Measurements from ENCODE around the gene OPN4.

OPN4 gene

DNA sequence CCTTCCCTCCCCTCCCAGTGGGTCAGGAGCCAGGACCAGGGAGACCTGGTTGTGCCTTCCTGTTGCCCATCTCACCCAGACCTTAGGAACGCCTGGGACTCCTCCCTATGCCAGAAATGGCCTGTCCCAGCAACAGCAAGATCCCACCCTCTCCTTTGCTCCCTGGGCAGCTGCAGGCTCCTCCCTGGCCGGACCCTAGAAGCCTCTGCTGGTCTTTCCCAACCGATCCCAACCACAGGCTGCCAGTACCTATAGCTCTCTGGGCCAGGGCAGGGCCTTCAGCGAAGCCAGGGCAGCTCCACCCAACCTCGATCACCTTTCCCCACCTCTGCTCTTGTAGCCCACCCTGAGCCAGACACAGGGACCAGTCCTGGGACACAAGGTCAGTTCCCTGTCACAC, 35.9 kb downstream of the OPN4 start:
- in situ Hi-C loops (cut with MboI; ENCODE audit: low sequenced_read_pairs, unreplicated experiment), result no loop called here
- TF ChIP-seq, protein P1, sequence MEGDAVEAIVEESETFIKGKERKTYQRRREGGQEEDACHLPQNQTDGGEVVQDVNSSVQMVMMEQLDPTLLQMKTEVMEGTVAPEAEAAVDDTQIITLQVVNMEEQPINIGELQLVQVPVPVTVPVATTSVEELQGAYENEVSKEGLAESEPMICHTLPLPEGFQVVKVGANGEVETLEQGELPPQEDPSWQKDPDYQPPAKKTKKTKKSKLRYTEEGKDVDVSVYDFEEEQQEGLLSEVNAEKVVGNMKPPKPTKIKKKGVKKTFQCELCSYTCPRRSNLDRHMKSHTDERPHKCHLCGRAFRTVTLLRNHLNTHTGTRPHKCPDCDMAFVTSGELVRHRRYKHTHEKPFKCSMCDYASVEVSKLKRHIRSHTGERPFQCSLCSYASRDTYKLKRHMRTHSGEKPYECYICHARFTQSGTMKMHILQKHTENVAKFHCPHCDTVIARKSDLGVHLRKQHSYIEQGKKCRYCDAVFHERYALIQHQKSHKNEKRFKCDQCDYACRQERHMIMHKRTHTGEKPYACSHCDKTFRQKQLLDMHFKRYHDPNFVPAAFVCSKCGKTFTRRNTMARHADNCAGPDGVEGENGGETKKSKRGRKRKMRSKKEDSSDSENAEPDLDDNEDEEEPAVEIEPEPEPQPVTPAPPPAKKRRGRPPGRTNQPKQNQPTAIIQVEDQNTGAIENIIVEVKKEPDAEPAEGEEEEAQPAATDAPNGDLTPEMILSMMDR (IDR thresholded peaks at IDR 0.05; ENCODE audit: borderline replicate concordance, control extremely low read depth, extremely low read depth, insufficient read depth, missing control alignments), result no peak
- DNase-seq (ENCODE audit: low spot score), result no peak

DNA sequence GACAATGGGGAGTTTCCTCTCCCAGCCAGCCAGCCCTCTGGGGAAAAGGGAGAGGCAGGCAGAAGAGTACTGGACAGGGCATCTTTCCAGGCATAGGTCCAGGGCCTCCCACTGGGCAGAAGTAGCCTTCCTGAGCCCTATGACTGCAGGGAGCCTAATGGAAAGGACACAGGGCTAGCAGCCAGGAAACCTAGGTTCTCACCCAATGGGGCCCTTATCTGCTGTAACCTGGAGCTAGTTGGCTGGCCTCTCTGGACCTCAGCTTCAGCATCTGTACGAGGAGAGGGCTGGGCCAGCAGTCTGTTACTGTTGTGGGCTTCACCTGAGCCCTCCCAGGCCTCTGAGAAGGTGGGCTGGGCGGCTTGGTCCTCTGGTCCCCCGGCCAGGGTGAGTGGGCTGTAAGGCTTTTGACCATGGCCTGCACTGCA, 36.3 kb downstream of the OPN4 start:
- DNase-seq (ENCODE audit: low spot score), result no peak
- in situ Hi-C loops (cut with MboI; ENCODE audit: low sequenced_read_pairs, unreplicated experiment), result no loop called here
- TF ChIP-seq, protein P1 (IDR thresholded peaks at IDR 0.05; ENCODE audit: borderline replicate concordance, control extremely low read depth, extremely low read depth, insufficient read depth, missing control alignments), result no peak

DNA sequence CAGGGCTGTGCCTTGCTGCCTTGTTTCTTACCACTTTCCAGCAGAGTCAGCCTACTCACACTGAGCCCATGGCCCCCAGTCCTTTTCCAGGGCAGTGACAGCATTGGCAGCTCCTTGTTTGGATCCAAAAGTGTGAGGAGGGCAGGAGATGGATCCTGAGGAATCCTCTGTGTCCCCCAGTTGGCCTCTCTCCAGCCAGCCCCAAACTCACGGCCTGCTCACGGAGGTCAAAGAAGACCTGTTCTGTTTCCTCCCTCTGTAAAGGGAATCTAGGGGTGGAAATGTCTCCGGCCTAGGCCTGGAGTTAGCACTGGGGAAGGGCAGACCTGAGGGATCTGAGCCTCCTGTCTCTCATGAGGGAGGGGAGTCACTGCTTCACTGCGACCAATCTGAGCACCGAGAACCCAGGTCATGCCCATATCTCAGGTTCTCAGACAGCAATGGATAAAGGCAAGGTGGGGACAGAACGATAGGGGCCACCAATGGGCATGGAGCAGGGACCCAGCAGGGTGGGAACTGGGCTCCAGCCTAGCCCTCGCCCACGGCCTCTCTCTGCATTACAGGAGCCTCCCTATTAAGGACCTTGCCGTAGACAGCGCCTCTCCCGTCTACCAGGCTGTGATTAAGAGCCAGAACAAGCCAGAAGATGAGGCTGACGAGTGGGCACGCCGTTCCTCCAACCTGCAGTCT, 37.1 kb downstream of the OPN4 start:
- TF ChIP-seq, protein P1 (IDR thresholded peaks at IDR 0.05; ENCODE audit: borderline replicate concordance, control extremely low read depth, extremely low read depth, insufficient read depth, missing control alignments), result no peak
- in situ Hi-C loops (cut with MboI; ENCODE audit: low sequenced_read_pairs, unreplicated experiment), result no loop called here
- DNase-seq (ENCODE audit: low spot score), result no peak

DNA sequence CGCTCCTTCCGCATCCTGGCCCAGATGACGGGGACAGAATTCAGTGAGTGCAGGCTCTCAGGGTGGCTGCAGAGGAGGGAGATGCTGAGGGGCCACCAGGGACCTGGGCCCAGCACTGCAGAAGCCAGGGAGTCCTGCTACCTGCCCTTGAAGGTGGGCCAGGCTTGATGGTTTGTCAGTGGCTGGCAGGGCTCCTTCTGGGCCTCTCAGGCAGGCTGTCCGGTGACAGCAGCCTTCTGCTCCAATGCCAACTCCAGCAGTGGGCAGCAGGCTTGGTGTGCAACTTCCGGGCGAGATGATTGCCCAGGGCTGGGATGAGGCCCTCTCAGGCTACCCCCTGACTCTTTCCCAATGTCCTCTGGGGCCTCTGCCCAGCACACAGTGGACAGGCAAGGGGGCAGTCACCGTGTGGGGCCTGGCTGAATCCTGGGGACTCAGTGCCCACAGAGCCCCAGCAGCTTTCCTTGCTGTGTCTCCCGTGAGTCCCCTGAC, 37.7 kb downstream of the OPN4 start:
- in situ Hi-C loops (cut with MboI; ENCODE audit: low sequenced_read_pairs, unreplicated experiment), result no loop called here
- TF ChIP-seq, protein P1 (IDR thresholded peaks at IDR 0.05; ENCODE audit: borderline replicate concordance, control extremely low read depth, extremely low read depth, insufficient read depth, missing control alignments), result no peak
- no peak for DNase-seq (ENCODE audit: low spot score)

DNA sequence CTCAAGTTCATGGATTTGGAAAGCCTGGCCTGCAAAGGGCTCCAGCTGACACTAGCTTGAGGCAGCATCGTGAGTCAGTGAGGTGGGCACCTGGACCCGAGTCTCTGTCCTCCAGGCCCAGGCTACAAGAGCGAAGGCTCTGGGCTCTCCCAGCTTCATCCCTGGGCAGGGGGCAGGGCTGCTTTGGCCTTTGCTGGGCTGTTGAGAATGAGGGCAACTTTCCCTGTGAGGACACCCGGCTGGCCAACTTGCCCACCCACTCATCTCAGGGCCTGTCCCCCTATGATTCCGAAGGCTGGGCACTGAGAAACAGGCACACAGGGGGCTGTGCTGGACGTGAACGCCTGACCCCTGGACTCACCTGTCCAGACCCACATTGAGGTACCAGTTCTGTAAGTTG, 38.3 kb downstream of the OPN4 start:
- in situ Hi-C loops (cut with MboI; ENCODE audit: low sequenced_read_pairs, unreplicated experiment), result no loop called here
- TF ChIP-seq, protein P1 (IDR thresholded peaks at IDR 0.05; ENCODE audit: borderline replicate concordance, control extremely low read depth, extremely low read depth, insufficient read depth, missing control alignments), result no peak
- DNase-seq (ENCODE audit: low spot score), result no peak

DNA sequence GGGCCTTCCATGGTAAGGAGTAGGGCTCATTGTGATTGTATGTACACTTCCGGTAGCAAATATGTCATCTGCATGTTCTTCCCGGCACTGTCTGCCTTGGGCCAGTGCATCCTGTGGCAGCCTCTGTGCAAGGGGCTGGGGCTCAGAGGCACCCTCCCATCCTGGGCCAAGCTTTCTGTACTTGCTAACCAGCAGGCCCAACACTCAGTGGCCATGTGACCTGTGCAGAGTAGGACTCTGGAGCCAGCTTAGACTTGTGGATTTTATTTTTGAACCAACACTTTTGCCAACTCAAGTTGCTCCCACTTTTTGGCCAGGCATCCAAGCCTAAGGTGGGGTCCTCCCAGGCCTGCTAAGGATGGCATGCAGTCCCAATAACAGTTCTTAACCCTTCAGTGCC, 38.9 kb downstream of the OPN4 start:
- in situ Hi-C loops (cut with MboI; ENCODE audit: low sequenced_read_pairs, unreplicated experiment), result no loop called here

More for the DNA sequence above, 38.9 kb downstream of the OPN4 start:
- TF ChIP-seq, protein P1 (IDR thresholded peaks at IDR 0.05; ENCODE audit: borderline replicate concordance, control extremely low read depth, extremely low read depth, insufficient read depth, missing control alignments), result no peak
- no peak for DNase-seq (ENCODE audit: low spot score)

All from GM13976 (cell line).